Small intestine (tissue), 7 donors: Measurements from ENCODE around the gene ZMIZ1. TPM values are rescaled to one million over a fixed set of nuclear protein-coding genes. Genes with fewer than 3 reads are reported as not detected.

Experiments used
- DNase-seq, 2 donors: peaks; one replicate each; pipeline versions ENCODE4 v3.0.0 to v3.0.0-alpha.2; 2013
- FAIRE-seq: peaks from 2 replicates; lab custom pipeline; 2012; peaks lifted over from hg19 to GRCh38; lab: Jason Lieb, UNC
- H3K27ac ChIP-seq, 3 donors: one replicate each; pipeline ENCODE4 v1.5.1; 2013; ENCODE audit warnings: low read length in 2 of 3, mild to moderate bottlenecking in 2 of 3, control low read depth in 1 of 3, inconsistent platforms in 1 of 3, low read depth in 1 of 3, moderate library complexity in 1 of 3
- H3K27me3 ChIP-seq, 3 donors: one replicate each; pipeline ENCODE4 v1.6.1; 2013; ENCODE audit warnings: low read length in 3 of 3, inconsistent platforms in 1 of 3; ENCODE audit not compliant: control insufficient read depth in 3 of 3, insufficient read depth in 3 of 3
- H3K36me3 ChIP-seq, 3 donors: one replicate each; pipeline ENCODE4 v1.6.1; 2013; ENCODE audit warnings: low read length in 3 of 3, inconsistent platforms in 1 of 3, low read depth in 1 of 3, mild to moderate bottlenecking in 1 of 3, moderate library complexity in 1 of 3; ENCODE audit not compliant: control insufficient read depth in 3 of 3, insufficient read depth in 2 of 3
- H3K4me1 ChIP-seq, 3 donors: one replicate each; pipeline ENCODE4 v1.6.1; 2013; ENCODE audit warnings: low read length in 2 of 3, inconsistent platforms in 1 of 3, low read depth in 1 of 3, mild to moderate bottlenecking in 1 of 3, moderate library complexity in 1 of 3; ENCODE audit not compliant: control insufficient read depth in 3 of 3, insufficient read depth in 2 of 3
- H3K4me3 ChIP-seq, 3 donors: one replicate each; pipeline ENCODE4 v1.5.1; 2013; ENCODE audit warnings: low read length in 3 of 3, control low read depth in 1 of 3, inconsistent platforms in 1 of 3, low read depth in 1 of 3, mild to moderate bottlenecking in 1 of 3, moderate library complexity in 1 of 3
- H3K9me3 ChIP-seq, 2 donors: one replicate each; pipeline ENCODE4 v1.6.1; 2013; ENCODE audit warnings: low read depth in 1 of 2, low read length in 1 of 2; ENCODE audit not compliant: control insufficient read depth in 2 of 2, insufficient read depth in 1 of 2
- WGBS, 3 donors: extraction: QIAGEN DNeasy Blood & Tissue Kit; methylation state at CpG; one replicate each; pipeline ENCODE4 v1.1.7; 2013; 5-methylcytosine and 5-hydroxymethylcytosine counted together
- polyA plus RNA-seq, 4 donors: library from polyadenylated mRNA; stranded (reverse) in 3 of 4; unstranded in 1 of 4; fragments of 200-250 nt in 3 of 4; fragments of 120-200 nt in 1 of 4; gene quantifications; one replicate each; pipeline versions ENCODE4 v1.2.1 to v1.2.3, GENCODE V29; 2013
- donor health status: healthy with polysubstance abuse.
- donor health status: control.
- donor health status: control.
- donor health status: Bipolar disorder and iron deficiency.
- donor health status: healthy.

The ZMIZ1 gene
- polyA plus RNA-seq, 4 donors: 15.1 to 40.7 (median 19.9) TPM

DNA sequence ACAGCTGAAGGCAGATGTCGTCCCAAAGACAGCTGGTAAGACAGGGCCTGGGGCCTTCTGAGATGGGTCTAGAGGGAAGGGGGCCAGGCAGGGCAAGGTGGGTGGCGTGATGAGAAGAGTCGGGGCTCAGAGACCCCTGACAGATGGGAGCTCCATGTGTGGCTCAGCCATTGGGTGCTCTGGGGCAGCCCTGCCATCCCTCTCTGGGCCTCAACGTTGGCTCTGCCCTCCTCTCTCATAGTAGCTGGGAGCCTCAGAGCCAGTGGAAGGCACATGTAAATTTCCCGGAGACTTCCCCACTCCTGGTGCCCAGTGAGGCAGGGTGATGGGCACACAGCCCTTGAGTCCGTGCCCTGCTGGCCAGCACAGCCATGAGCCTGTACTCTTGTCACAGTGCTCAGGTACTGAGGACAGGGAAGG lies 280.3 kb downstream of the ZMIZ1 start:
- peaks cover 3 to 30% (median 7%) of the 10 kb centered on the region in 3 donors for H3K4me1 ChIP-seq

GRCh38 chr10:79349766-79350406 lies 281.1 kb downstream of the ZMIZ1 start:
- Histone ChIP-seq H3K27ac (no peak overlapping the region), H3K4me1 (peaks cover 3 to 30% (median 7%) of the 10 kb centered on the region in 3 donors), H3K9me3 (peaks cover 0 to 2% of the 10 kb centered on the region in 2 donors), H3K36me3 (peaks cover 15 to 66% (median 24%) of the 10 kb centered on the region in 3 donors), H3K4me3 (no peak overlapping the region), H3K27me3 (no peaks in the 10 kb centered on the region)
- WGBS, 3 donors: 75 to 86% (median 84%) methylated on average over 6 of the region's 6 CpGs
- FAIRE-seq: no peak
- DNase-seq: no peak

More for the DNA sequence above, 280.3 kb downstream of the ZMIZ1 start:
- FAIRE-seq: no peak
- no peaks in the 10 kb centered on the region for H3K9me3 ChIP-seq
- WGBS, 3 donors: 69 to 78% (median 72%) methylated on average over 6 of the region's 6 CpGs
- DNase-seq: no peak
- H3K27me3 ChIP-seq: no peaks in the 10 kb centered on the region
- peaks cover 14 to 58% (median 24%) of the 10 kb centered on the region in 3 donors for H3K36me3 ChIP-seq
- H3K27ac ChIP-seq: no peak overlapping the region
- peak overlapping the region in 1 of 3 donors; percentile 92 for H3K4me3 ChIP-seq

- Histone ChIP-seq H3K27ac (no peak overlapping the region), H3K27me3 (no peaks in the 10 kb centered on the region), H3K36me3 (peaks cover 15 to 73% (median 24%) of the 10 kb centered on the region in 3 donors), H3K4me1 (peaks cover 3 to 28% (median 7%) of the 10 kb centered on the region in 3 donors), H3K4me3 (no peak overlapping the region), H3K9me3 (peaks cover 0 to 7% of the 10 kb centered on the region in 2 donors)
- FAIRE-seq: no peak
- WGBS, 3 donors: 88 to 92% (median 89%) methylated on average over 21 of the region's 21 CpGs
- DNase-seq: no peak
Measured at GRCh38 chr10:79350407-79351154, 281.8 kb downstream of the ZMIZ1 start.

DNA sequence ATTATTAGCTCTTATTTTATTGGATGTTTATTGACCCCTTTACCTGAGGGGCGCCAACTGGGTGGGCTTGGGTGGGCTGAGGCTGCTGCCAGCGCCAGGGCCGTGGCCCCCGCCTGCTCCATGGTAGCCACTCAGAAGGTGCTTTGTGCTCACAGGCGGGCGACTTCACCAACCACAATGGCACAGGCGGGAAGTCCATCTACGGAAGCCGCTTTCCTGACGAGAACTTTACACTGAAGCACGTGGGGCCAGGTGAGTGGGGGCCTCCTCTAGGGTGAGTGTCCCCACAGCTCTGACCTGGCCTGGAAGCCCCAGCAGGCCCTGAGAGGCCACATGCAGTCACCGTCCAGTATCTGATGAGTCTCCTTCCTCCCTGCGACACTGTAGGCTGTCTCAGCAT lies 282.6 kb downstream of the ZMIZ1 start:
- H3K36me3 ChIP-seq: peaks cover 15 to 79% (median 24%) of the 10 kb centered on the region in 3 donors
- 94 to 96% (median 95%) methylated on average over 13 of the region's 13 CpGs for WGBS, 3 donors
- peaks cover 0 to 7% of the 10 kb centered on the region in 2 donors for H3K9me3 ChIP-seq
- H3K27ac ChIP-seq: no peak overlapping the region
- DNase-seq (no peak), FAIRE-seq (no peak)
- H3K4me3 ChIP-seq: no peak overlapping the region
- no peaks in the 10 kb centered on the region for H3K27me3 ChIP-seq
- H3K4me1 ChIP-seq: peaks cover 3 to 25% (median 7%) of the 10 kb centered on the region in 3 donors

- no peak for DNase-seq
- peaks cover 0 to 7% of the 10 kb centered on the region in 2 donors for H3K9me3 ChIP-seq
- no peak overlapping the region for H3K27ac ChIP-seq
- WGBS, 3 donors: 94 to 96% (median 95%) methylated on average over 11 of the region's 11 CpGs
- H3K27me3 ChIP-seq: no peaks in the 10 kb centered on the region
- H3K4me3 ChIP-seq: no peak overlapping the region
- peaks cover 3 to 18% (median 7%) of the 10 kb centered on the region in 3 donors for H3K4me1 ChIP-seq
- peaks cover 15 to 78% (median 25%) of the 10 kb centered on the region in 3 donors for H3K36me3 ChIP-seq
- no peak for FAIRE-seq
Measured at GRCh38 chr10:79352035-79352877, 283.5 kb downstream of the ZMIZ1 start.

GRCh38 chr10:79353000-79353406 lies 284.2 kb downstream of the ZMIZ1 start:
- H3K4me1 ChIP-seq: peaks cover 3 to 18% (median 7%) of the 10 kb centered on the region in 3 donors
- H3K4me3 ChIP-seq: no peak overlapping the region
- FAIRE-seq (no peak), DNase-seq (no peak)
- H3K9me3 ChIP-seq: peaks cover 0 to 7% of the 10 kb centered on the region in 2 donors
- no peak overlapping the region for H3K27ac ChIP-seq
- 87 to 91% (median 89%) methylated on average over 7 to 8 of the region's 8 CpGs for WGBS, 3 donors
- peaks cover 15 to 78% (median 27%) of the 10 kb centered on the region in 3 donors for H3K36me3 ChIP-seq
- no peaks in the 10 kb centered on the region for H3K27me3 ChIP-seq

DNA sequence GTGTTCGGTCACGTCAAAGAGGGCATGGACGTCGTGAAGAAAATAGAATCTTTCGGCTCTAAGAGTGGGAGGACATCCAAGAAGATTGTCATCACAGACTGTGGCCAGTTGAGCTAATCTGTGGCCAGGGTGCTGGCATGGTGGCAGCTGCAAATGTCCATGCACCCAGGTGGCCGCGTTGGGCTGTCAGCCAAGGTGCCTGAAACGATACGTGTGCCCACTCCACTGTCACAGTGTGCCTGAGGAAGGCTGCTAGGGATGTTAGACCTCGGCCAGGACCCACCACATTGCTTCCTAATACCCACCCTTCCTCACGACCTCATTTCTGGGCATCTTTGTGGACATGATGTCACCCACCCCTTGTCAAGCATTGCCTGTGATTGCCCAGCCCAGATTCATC lies 285.0 kb downstream of the ZMIZ1 start:
- FAIRE-seq (no peak), DNase-seq (no peak)
- H3K4me1 ChIP-seq: peaks cover 0 to 21% (median 3%) of the 10 kb centered on the region in 3 donors
- 85 to 93% (median 89%) methylated on average over 11 of the region's 11 CpGs for WGBS, 3 donors
- H3K4me3 ChIP-seq: no peak overlapping the region
- no peak overlapping the region for H3K27ac ChIP-seq
- peaks cover 15 to 78% (median 27%) of the 10 kb centered on the region in 3 donors for H3K36me3 ChIP-seq
- H3K9me3 ChIP-seq: peaks cover 0 to 7% of the 10 kb centered on the region in 2 donors
- H3K27me3 ChIP-seq: no peaks in the 10 kb centered on the region

DNA sequence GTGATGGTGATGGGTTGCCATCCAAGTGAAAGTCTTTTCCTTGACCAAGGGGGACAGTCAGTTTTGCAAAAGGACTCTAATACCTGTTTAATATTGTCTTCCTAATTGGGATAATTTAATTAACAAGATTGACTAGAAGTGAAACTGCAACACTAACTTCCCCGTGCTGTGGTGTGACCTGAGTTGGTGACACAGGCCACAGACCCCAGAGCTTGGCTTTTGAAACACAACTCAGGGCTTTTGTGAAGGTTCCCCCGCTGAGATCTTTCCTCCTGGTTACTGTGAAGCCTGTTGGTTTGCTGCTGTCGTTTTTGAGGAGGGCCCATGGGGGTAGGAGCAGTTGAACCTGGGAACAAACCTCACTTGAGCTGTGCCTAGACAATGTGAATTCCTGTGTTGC lies 285.4 kb downstream of the ZMIZ1 start:
- peaks cover 0 to 20% (median 0%) of the 10 kb centered on the region in 3 donors for H3K4me1 ChIP-seq
- H3K4me3 ChIP-seq: no peak overlapping the region
- FAIRE-seq (no peak), DNase-seq (no peak)
- peaks cover 15 to 74% (median 27%) of the 10 kb centered on the region in 3 donors for H3K36me3 ChIP-seq
- no peaks in the 10 kb centered on the region for H3K27me3 ChIP-seq
- no peak overlapping the region for H3K27ac ChIP-seq
- H3K9me3 ChIP-seq: peaks cover 0 to 7% of the 10 kb centered on the region in 2 donors
- WGBS, 3 donors: 47 to 55% (median 49%) methylated on average over 3 of the region's 3 CpGs
